ENCODE data around the gene THAP8.
"Not testable (repeated sequence)": the region's sequence is repeated elsewhere in the genome, so short reads cannot be mapped to it uniquely, and the experiment has no call there.

THAP8 gene

GRCh38 chr19:36067681-36068080 is 13.6 kb upstream of the THAP8 start:
- DNase-seq = no peak

GRCh38 chr19:36064826-36065225 is 10.7 kb upstream of the THAP8 start:
- DNase-seq = no peak

- DNase-seq = no peak
Measured at GRCh38 chr19:36061367-36061766, 7.3 kb upstream of the THAP8 start.

GRCh38 chr19:36060430-36060829 is 6.3 kb upstream of the THAP8 start:
- no peak for DNase-seq

- DNase-seq = no peak
Measured at GRCh38 chr19:36059180-36059910, 5.3 kb upstream of the THAP8 start.

DNA sequence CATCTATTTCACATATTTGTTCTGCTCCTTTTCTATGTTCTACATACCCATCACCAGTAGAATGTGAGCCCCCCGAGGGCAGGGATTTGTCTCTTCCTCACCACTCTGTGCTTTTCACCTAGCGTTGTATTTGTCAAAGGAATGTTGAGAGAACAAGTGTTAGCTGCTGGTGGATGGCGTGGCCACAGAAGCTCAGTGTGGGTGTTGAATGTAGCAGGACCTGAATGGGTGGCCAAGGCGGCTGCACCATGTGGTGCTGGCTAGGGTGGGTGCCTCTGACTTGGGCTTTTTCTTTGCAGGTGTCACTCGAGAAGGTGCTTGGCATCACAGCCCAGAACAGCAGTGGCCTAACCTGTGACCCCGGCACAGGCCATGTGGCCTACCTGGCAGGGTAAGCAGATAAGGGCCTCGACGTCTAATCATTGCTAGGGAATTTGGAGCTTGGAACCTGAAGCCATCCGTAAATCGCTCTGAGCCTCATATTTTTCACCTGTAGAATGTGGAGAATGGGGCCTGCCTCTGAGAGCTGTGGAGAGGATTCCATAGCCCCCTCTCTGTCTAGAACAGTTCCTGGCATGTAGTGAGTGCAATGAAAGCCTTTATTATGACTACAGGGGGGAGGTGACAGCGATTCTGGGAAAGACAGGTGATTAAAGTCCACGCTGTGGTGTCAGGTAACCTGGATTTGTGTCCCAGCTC is 4.5 kb upstream of the THAP8 start:
- no peak for DNase-seq

DNA sequence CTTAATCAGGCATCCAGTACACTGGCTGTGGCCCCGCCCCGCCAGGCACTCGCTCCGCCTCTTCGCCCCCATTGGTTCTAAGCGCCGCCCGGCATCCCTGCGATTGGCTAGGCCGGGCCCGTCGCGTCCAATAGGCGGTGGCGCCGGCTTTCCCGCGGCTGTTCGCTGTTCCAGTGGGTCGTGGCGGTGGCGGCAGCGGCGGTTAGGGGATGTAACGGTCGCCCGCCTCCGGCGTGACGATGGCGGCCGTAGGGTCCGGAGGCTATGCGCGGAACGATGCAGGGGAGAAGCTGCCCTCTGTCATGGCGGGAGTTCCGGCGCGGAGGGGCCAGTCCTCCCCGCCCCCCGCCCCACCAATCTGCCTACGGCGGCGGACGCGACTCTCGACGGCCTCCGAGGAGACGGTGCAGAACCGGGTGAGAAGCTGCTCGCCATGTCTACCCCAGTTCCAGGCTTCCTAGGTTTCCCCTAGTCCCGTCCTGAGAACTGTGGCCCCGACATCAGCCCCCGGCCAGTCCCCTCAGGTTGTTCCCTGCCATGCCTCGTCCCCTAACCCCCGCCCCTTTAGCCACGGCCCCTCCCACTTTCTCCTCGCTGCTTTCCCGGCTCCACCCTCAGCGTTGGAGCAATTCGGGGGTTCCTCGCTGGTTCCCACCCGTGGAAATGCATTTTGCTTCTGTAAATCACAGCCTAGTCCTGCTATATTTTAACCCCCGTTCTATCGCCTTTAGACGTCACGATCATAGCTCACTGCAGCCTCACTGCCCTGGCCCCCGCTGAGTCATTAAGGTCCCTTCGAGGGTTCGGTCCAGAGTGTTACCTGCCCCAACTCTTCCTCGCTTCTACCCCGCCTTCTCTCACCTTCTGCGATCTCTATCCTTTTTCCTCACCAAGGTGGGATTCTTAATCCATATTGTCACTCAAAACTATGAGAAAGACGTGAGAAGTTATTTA is 925 bp upstream of the THAP8 start, which contains the start of gene WDR62:
TSS of gene WDR62 (plus strand) at position 165 of the 954 bp plus-strand sequence. CDS start at position 240, 75 bp downstream.
- DNase-seq = peak; percentile 88

- no peak for DNase-seq
Measured at GRCh38 chr19:36051637-36052036, 2.4 kb downstream of the THAP8 start.

DNA sequence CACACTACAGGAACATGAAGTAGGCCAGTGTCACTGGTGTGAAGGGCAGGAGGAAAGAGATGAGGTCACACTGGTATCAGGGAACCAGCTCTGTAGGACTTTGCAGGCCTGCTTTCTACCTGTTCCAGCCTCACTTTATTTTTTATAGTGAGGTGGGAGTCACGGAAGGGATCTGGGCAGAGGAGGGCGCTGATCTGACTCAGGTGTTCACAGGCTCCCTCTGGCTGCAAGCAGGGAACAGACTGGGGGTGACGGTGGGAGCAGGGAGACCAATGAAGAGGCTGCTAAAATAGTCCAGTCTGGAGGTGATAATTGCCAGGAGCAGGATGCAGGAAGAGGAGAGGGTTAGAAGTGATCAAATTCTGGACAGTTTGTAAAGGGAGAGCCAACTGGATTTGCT is 2.8 kb downstream of the THAP8 start:
- no peak for DNase-seq

- DNase-seq = no peak
Measured at GRCh38 chr19:36049080-36049698, 4.9 kb downstream of the THAP8 start.

- no peak for DNase-seq
Measured at GRCh38 chr19:36047835-36048234, 6.2 kb downstream of the THAP8 start.

DNA sequence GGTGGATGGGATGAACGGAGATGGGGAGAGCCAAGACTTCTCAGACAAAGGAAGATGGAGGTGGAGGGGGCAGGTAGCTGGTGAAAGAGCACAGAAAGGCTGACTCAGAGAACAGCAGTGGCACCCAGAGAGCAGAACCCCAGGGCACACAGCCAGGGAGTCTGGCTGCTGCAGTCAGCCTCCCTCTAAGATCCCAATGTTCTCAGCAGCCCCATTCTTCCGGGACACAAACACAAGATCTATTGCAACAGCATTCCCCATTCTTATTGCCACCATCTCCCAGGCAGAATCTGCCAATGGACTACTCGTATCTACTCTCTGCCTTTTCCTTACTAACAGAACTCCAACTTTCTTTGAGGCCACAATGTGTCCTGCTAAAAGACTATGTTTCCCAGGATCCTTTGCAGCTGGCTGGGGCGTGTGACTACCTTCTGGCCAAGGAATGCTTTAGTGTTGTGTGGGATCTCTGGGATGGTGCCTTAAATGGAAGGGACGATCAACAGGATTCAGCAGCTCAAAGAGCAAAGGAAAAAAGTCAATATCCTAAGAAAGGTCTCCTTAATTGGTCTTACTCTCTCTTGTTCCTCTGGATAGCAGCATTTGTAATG is 7.5 kb downstream of the THAP8 start:
- no peak for DNase-seq

DNA sequence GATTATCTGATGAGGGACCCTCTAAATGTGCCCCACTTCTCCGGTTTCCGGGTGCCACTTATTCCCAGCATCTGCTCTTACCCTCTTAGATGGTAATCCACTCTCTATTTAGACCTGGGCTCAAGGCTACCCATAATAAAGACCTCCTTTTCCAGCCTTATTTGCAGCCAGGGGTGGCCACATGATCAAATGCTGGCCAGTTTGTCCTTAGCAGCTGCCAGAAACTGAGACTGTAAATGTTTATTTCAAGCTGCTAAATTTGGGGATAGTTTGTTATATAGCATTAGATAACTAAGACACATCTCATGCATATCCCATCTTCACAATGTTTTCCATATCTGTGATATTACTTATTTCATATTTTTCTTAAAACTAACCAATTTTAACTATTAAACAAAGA is 10.1 kb downstream of the THAP8 start:
- DNase-seq = no peak

DNA sequence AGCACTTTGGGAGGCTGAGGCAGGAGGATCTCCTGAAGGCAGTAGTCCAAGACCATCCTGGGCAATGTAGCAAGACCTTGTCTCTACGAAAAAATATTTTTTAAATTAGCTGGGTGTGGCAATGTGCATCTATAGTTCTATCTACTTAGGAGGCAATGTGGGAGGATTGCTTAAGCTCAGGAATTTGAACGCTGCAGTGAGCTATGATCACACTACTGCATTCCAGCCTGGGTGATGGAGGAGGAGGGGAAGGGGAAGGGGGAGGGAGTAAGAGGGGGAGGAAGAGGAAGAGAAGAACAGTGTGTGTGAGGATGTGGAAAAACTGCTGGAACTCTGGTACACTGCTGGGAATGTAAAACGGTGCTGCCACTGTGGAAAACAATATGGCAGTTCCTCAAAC is 12.3 kb downstream of the THAP8 start:
- DNase-seq = no peak

- DNase-seq = not testable (repeated sequence)
Measured at GRCh38 chr19:36041092-36041491, 13.0 kb downstream of the THAP8 start.

DNA sequence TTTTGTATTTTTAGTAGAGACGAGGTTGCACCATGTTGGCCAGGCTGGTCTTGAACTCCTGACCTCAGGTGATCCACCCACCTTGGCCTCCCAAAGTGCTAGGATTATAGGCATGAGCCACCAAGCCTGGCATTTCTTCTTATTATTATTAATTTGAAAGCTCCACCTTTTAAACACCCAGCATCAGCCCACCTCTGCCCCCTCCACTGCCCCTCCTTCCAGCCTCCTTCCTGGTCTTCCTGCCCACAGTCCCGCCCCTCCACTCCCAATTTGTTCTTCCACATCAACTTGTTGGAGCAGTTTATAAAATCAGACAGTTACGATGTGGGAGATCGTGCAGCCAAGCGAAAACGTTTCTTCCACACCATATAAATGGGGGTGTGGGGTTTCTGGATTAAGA is 13.6 kb downstream of the THAP8 start:
- no peak for DNase-seq

- DNase-seq = no peak
Measured at GRCh38 chr19:36032251-36033104, 21.6 kb downstream of the THAP8 start, which contains the start of gene CLIP3. CLIP3 (minus strand) TSS chr19:36032873; CDS start chr19:36032357, 516 bp downstream.

DNA sequence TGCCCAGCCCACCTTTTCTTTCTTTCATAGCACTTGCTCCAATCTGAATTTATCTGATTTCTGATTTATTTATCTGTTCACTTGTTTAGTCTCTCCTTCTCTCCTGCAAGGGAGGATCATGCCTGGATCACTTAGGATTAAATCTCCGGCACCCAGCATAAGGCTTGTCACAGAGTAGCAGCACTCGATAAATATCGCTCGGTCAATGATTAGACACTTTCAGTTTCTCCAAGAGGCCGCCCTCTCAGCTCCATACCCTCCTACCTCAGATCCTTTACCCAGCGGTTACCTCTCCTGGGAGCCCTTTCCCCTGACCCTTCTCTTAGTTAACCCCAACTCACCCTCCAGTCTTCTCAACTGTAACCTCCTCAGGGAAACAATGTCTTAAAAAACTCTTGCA is 22.8 kb downstream of the THAP8 start:
- no peak for DNase-seq

DNA sequence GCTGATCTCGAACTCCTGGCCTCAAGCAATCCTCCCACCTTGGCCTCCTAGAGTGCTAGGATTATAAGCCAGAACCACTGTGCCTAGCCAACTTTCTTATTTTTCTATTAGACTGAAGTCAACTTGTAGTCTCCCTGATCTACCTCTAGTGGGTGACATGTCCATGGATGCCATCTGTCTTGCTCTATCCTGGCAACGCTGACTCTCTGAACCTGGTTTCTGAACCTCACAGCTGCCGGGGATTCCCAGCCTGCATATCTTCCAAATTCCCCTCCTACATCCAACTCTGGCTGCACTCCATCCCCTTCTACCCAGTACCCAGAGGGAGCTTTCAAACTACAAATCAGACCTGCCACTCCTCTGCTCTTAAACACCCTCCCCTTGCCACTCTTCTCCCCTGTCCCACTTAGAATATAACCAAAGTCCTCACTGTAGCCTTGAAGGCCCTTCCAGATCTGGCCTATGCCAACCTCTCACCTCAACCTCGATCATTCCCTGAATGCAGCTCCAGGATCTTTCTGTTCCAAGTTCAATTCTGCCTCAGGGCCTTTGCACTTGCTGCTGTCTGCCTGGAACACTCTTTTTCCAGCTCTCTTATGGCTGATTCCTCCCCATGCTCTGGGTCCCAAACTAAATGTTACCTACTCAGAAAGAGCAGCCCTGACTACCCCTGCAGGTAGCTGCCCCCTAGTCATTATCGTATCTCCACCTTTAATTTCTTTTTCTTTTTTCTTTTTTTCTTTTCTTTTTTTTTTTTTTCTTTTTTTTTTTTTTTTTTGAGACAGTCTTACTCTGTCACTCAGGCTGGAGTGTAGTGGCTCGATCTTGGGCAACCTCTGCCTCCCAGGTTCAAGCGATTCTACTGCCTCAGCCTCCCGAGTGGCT is 23.6 kb downstream of the THAP8 start:
- no peak for DNase-seq

All from T-helper 9 cell (primary cell).